ENCODE data around the gene E2F4. TPM values are rescaled to one million over a fixed set of nuclear protein-coding genes. Genes with fewer than 3 reads are reported as not detected.

The E2F4 gene
- total and polyA plus RNA-seq, 10 donors = 40.8 to 134 (median 68.7) TPM

- H3K27me3 ChIP-seq (replicated peaks in 1 of 7) = peaks cover 0 to 21% (median 0%) of the 10 kb centered on the region in 7 donors
- DNase-seq = no peak
- peaks cover 0 to 41% (median 19%) of the 10 kb centered on the region in 6 donors for H3K36me3 ChIP-seq
- peak overlapping the region in 5 of 8 donors; percentile 35 to 69 (median 46) for H3K4me3 ChIP-seq
- peak overlapping the region in 7 of 8 donors; percentile 11 to 95 (median 84) for H3K27ac ChIP-seq
- WGBS, 5 donors = 74 to 86% (median 78%) methylated on average over 11 to 13 of the region's 13 CpGs
- TF ChIP-seq CTCF (IDR thresholded peaks at IDR 0.05 in 8 of 11, conservative IDR thresholded peaks at IDR 0.05 in 3 of 11) (no peak), POLR2AphosphoS5 (IDR thresholded peaks at IDR 0.05) (no peak), POLR2A (IDR thresholded peaks at IDR 0.05) (no peak)
- H3K9me3 ChIP-seq = no peaks in the 10 kb centered on the region
- peaks cover 29 to 87% (median 55%) of the 10 kb centered on the region in 6 donors for H3K4me1 ChIP-seq
- intact Hi-C loops (cut with DNase I; ENCODE audit: low total_unique reads) = no loop called here
These were observed 1.2 kb upstream of the E2F4 start for GRCh38 chr16:67190448-67191399.

GRCh38 chr16:67191411-67191994, 452 bp upstream of the E2F4 start:
- Histone ChIP-seq H3K27ac (peak overlapping the region; percentile 33 to 95 (median 84)), H3K36me3 (peaks cover 0 to 49% (median 27%) of the 10 kb centered on the region in 6 donors), H3K4me1 (peaks cover 29 to 87% (median 52%) of the 10 kb centered on the region in 6 donors), H3K27me3 (replicated peaks in 1 of 7) (peaks cover 0 to 15% (median 0%) of the 10 kb centered on the region in 7 donors), H3K4me3 (peak overlapping the region; percentile 73 to 99 (median 98)), H3K9me3 (no peaks in the 10 kb centered on the region)
- TF ChIP-seq POLR2A (IDR thresholded peaks at IDR 0.05) (no peak), CTCF (IDR thresholded peaks at IDR 0.05 in 8 of 11, conservative IDR thresholded peaks at IDR 0.05 in 3 of 11) (no peak), POLR2AphosphoS5 (IDR thresholded peaks at IDR 0.05) (no peak)
- 22 to 33% (median 26%) methylated on average over 9 of the region's 9 CpGs for WGBS, 5 donors
- intact Hi-C loops (cut with DNase I; ENCODE audit: low total_unique reads) = no loop called here
- no peak for DNase-seq

GRCh38 chr16:67192781-67193361, 916 bp downstream of the E2F4 start:
- H3K36me3 ChIP-seq = peaks cover 0 to 50% (median 41%) of the 10 kb centered on the region in 6 donors
- intact Hi-C loops (cut with DNase I; ENCODE audit: low total_unique reads) = no loop called here
- peak overlapping the region; percentile 73 to 99 (median 98) for H3K4me3 ChIP-seq
- H3K27ac ChIP-seq = peak overlapping the region in 6 of 8 donors; percentile 33 to 95 (median 86)
- 16 to 39% (median 29%) methylated on average over 17 of the region's 17 CpGs for WGBS, 5 donors
- no peak for DNase-seq
- peaks cover 0 to under 1% (median 0%) of the 10 kb centered on the region in 7 donors for H3K27me3 ChIP-seq (replicated peaks in 1 of 7)
- peaks cover 29 to 87% (median 51%) of the 10 kb centered on the region in 6 donors for H3K4me1 ChIP-seq
- no peaks in the 10 kb centered on the region for H3K9me3 ChIP-seq
- TF ChIP-seq POLR2A (IDR thresholded peaks at IDR 0.05) (no peak), POLR2AphosphoS5 (IDR thresholded peaks at IDR 0.05) (no peak), CTCF (IDR thresholded peaks at IDR 0.05 in 8 of 11, conservative IDR thresholded peaks at IDR 0.05 in 3 of 11) (no peak)

Data from spleen (tissue), 11 donors.